HepG2 (cell line): Measurements from ENCODE around the gene SYNJ2. TPM values are rescaled to one million over a fixed set of nuclear protein-coding genes. Genes with fewer than 3 reads are reported as not detected.
A peak's percentile ranks its signal among the peaks of the same experiment; 100 is the strongest.

Source experiments
- ATAC-seq: fragments of 200-7000 bp; cut with Tn5 transposase; 3 replicates; pipeline ENCODE4 v1.9.1; 2020; ENCODE audit warnings: mild to moderate bottlenecking, moderate library complexity
- BruUV-seq: library from RNA; stranded (reverse); fragments of 400-500 nt; replicated peaks from 2 replicates; lab custom pipeline; 2021; lab: Mats Ljungman, UMichigan
- CTCF ChIA-PET: fragments of 300-600 bp; formaldehyde crosslinking; extraction: SDS; loops from one replicate; lab custom pipeline; 2021; ENCODE audit warnings: low total read pairs, inconsistent platforms, low intra/inter-chr PET ratio; lab: Yijun Ruan, JAX
- POLR2A ChIA-PET: fragments of 350-600 bp; sonication (Branson Sonifier 250); formaldehyde crosslinking; loops from one replicate; lab custom pipeline; 2020; ENCODE audit warnings: antibody characterized with exemption, inconsistent platforms; lab: Yijun Ruan, JAX
- DNase-seq: peaks from one replicate; pipeline ENCODE4 v3.0.0-alpha.2; 2015; ENCODE audit warnings: low spot score
- FAIRE-seq: peaks from 3 replicates; lab custom pipeline; 2011; peaks lifted over from hg19 to GRCh38; lab: Jason Lieb, UNC
- H2AFZ ChIP-seq: one replicate; pipeline ENCODE4 v1.6.1; 2011; ENCODE audit warnings: low read length, inconsistent platforms
- H3K27ac ChIP-seq: fragments of 300-600 bp; 3 replicates; pipeline ENCODE4 v1.8.0; 2011; ENCODE audit warnings: mixed run types, mild to moderate bottlenecking, mixed read lengths, low read length, inconsistent platforms; ENCODE audit not compliant: insufficient read depth; ENCODE audit errors: extremely low read length
- H3K27me3 ChIP-seq, 2 experiments: fragments of 200-600 bp in 1 of 2; 2 replicates in 1 of 2; 3 replicates in 1 of 2; pipeline versions ENCODE4 v1.6.0 to v1.8.0; 2011; ENCODE audit warnings: low read length in 2 of 2, mild to moderate bottlenecking in 2 of 2, moderate library complexity in 2 of 2, inconsistent platforms in 1 of 2; ENCODE audit not compliant: insufficient read depth in 2 of 2, control insufficient read depth in 1 of 2
- H3K36me3 ChIP-seq, 2 experiments: fragments of 200-600 bp in 1 of 2; replicated peaks in 1 of 2; 2 replicates in 1 of 2; 3 replicates in 1 of 2; pipeline versions ENCODE4 v1.5.1 to v1.8.0; 2011; ENCODE audit warnings: low read length in 2 of 2, inconsistent platforms in 1 of 2; ENCODE audit not compliant: insufficient read depth in 2 of 2, control insufficient read depth in 1 of 2
- H3K4me1 ChIP-seq: 2 replicates; pipeline ENCODE4 v1.5.1; 2012; ENCODE audit warnings: low read length, inconsistent platforms; ENCODE audit not compliant: insufficient read depth
- H3K4me2 ChIP-seq: 2 replicates; pipeline ENCODE4 v1.6.0; 2011; ENCODE audit warnings: low read depth, low read length, inconsistent platforms
- H3K4me3 ChIP-seq, 3 experiments: fragments of 200-600 bp in 1 of 3; sonication (generic), shearing (Covaris generic) in 1 of 3; replicated peaks in 1 of 3; 2 replicates each; pipeline ENCODE4 v1.5.1; 2011 to 2016; ENCODE audit warnings: low read length in 3 of 3, inconsistent platforms in 2 of 3, low read depth in 2 of 3, mild to moderate bottlenecking in 2 of 3, control low read depth in 1 of 3, mixed read lengths in 1 of 3; ENCODE audit not compliant: insufficient read depth in 1 of 3
- H3K79me2 ChIP-seq: one replicate; pipeline ENCODE4 v1.6.1; 2011; ENCODE audit warnings: low read length, inconsistent platforms; ENCODE audit not compliant: insufficient read depth
- H3K9ac ChIP-seq: 2 replicates; pipeline ENCODE4 v1.6.0; 2011; ENCODE audit warnings: mild to moderate bottlenecking, low read depth, low read length, inconsistent platforms; ENCODE audit not compliant: insufficient read depth
- H3K9me3 ChIP-seq: 2 replicates; pipeline ENCODE4 v1.5.1; 2012; ENCODE audit warnings: mild to moderate bottlenecking, low read length
- H4K20me1 ChIP-seq: 2 replicates; pipeline ENCODE4 v1.6.0; 2011; ENCODE audit warnings: inconsistent platforms, mild to moderate bottlenecking, low read length, moderate library complexity; ENCODE audit not compliant: insufficient read depth
- ADNP ChIP-seq: sonication (generic); formaldehyde crosslinking; IDR thresholded peaks from 2 replicates; pipeline ENCODE4 v1.4.0; 2020; ENCODE audit warnings: missing genetic modification reagents
- CCDC6 ChIP-seq: sonication (generic); formaldehyde crosslinking; IDR thresholded peaks from 2 replicates; pipeline ENCODE4 v1.8.1; 2022; ENCODE audit warnings: mild to moderate bottlenecking, missing genetic modification reagents, moderate library complexity
- DMTF1 ChIP-seq: sonication (generic); formaldehyde crosslinking; IDR thresholded peaks from 2 replicates; pipeline ENCODE4 v1.4.0; 2020; ENCODE audit warnings: mild to moderate bottlenecking, missing genetic modification reagents
- FOXO1 ChIP-seq: sonication (generic); formaldehyde crosslinking; IDR thresholded peaks from 2 replicates; pipeline ENCODE4 v1.4.0; 2020; ENCODE audit warnings: missing genetic modification reagents
- HMGXB4 ChIP-seq, 2 experiments: sonication (generic) in 1 of 2; formaldehyde crosslinking in 1 of 2; IDR thresholded peaks; 2 replicates each; pipeline versions ENCODE4 v1.4.0 to v1.6.1; 2018 to 2020; ENCODE audit warnings: missing genetic modification reagents in 2 of 2, borderline replicate concordance in 1 of 2, low read depth in 1 of 2, mild to moderate bottlenecking in 1 of 2, missing biosample characterization in 1 of 2
- HNF4G ChIP-seq, 2 experiments: sonication (generic) in 1 of 2; formaldehyde crosslinking in 1 of 2; IDR thresholded peaks; 2 replicates each; pipeline versions ENCODE4 v1.4.0 to v1.6.1; 2011 to 2020; ENCODE audit warnings: borderline replicate concordance in 2 of 2, low read depth in 2 of 2, mild to moderate bottlenecking in 2 of 2, low read length in 1 of 2, missing genetic modification reagents in 1 of 2, moderate library complexity in 1 of 2
- KDM4B ChIP-seq: sonication (generic); formaldehyde crosslinking; IDR thresholded peaks from 2 replicates; pipeline ENCODE4 v1.4.0; 2020; ENCODE audit warnings: missing genetic modification reagents
- REL ChIP-seq: sonication (generic); formaldehyde crosslinking; conservative IDR thresholded peaks from 2 replicates; pipeline ENCODE4 v1.8.0; 2022; ENCODE audit warnings: mild to moderate bottlenecking, missing genetic modification reagents, moderate library complexity
- RELA ChIP-seq: sonication (generic); formaldehyde crosslinking; IDR thresholded peaks from 2 replicates; pipeline ENCODE4 v1.4.0; 2020; ENCODE audit warnings: missing genetic modification reagents
- SP5 ChIP-seq: IDR thresholded peaks from 2 replicates; pipeline ENCODE4 v1.6.1; 2016; ENCODE audit warnings: low read depth, borderline replicate concordance
- ZNF121 ChIP-seq: sonication (generic); formaldehyde crosslinking; IDR thresholded peaks from 2 replicates; pipeline ENCODE4 v1.5.0; 2020; ENCODE audit warnings: mild to moderate bottlenecking, missing genetic modification reagents
- ZNF280D ChIP-seq: sonication (generic); formaldehyde crosslinking; IDR thresholded peaks from 2 replicates; pipeline ENCODE4 v1.5.1; 2020; ENCODE audit warnings: mild to moderate bottlenecking, missing genetic modification reagents
- ZNF3 ChIP-seq: IDR thresholded peaks from 2 replicates; pipeline ENCODE4 v1.7.0; 2017; ENCODE audit warnings: inconsistent platforms
- ZNF510 ChIP-seq: sonication (generic); formaldehyde crosslinking; IDR thresholded peaks from 2 replicates; pipeline ENCODE4 v1.4.0; 2020; ENCODE audit warnings: low read depth, mild to moderate bottlenecking, missing genetic modification reagents
- ZNF619 ChIP-seq: sonication (generic); formaldehyde crosslinking; IDR thresholded peaks from 2 replicates; pipeline ENCODE4 v1.4.0; 2020; ENCODE audit warnings: mild to moderate bottlenecking, missing genetic modification reagents
- ZNF841 ChIP-seq: sonication (generic); formaldehyde crosslinking; IDR thresholded peaks from 2 replicates; pipeline ENCODE4 v1.8.1; 2023; ENCODE audit warnings: missing genetic modification reagents, borderline replicate concordance
- WGBS: methylation state at CpG from one replicate; pipeline ENCODE4 v1.1.6; 2017; ENCODE audit warnings: low lambda C conversion rate; 5-methylcytosine and 5-hydroxymethylcytosine counted together
- in situ Hi-C: cut with HindIII; loops from 2 replicates; pipeline ENCODE4 v1.10.0; 2017; ENCODE audit warnings: low pct_unique_long_range_greater_than_20kb; ENCODE audit not compliant: extremely low pct_ligation_motif_present
- intact Hi-C: fragments of 100-400 bp; cut with micrococcal nuclease; formaldehyde crosslinking; loops from one replicate; pipeline ENCODE4 v1.10.0; 2022; ENCODE audit not compliant: unreplicated experiment
- polyA plus RNA-seq, 8 experiments: library from polyadenylated mRNA; depleted of rRNA in 3 of 8; stranded (reverse) in 7 of 8; unstranded in 1 of 8; fragments of >200 nt; fragmentation: Illumina TruSeq in 4 of 8; extraction: Trizol in 4 of 8; gene quantifications; 2 replicates each; pipeline versions ENCODE4 v1.2.1 to v1.2.3, GENCODE V29; 2011 to 2016; ENCODE audit warnings: low read depth in 4 of 8, missing spikeins in 1 of 8, mixed read lengths in 1 of 8; ENCODE audit not compliant: insufficient read depth in 1 of 8
- total RNA-seq, 5 experiments: library from RNA; depleted of rRNA; stranded (reverse); fragments of >200 nt; fragmentation: Illumina TruSeq; extraction: Trizol; gene quantifications; 2 replicates each; pipeline ENCODE4 v1.2.3, GENCODE V29; 2016; ENCODE audit warnings: low read depth in 1 of 5

SYNJ2 gene
- total and polyA plus RNA-seq, 2 of the 13 experiments (the other 11 are each of a cell fraction or from before 2014, with no cell fraction given) = 39.1 to 57.6 TPM

- no TSS peak for BruUV-seq
- FAIRE-seq = no peak
- no peak for ATAC-seq
- peaks cover 13 to 21% of the 10 kb centered on the region in 2 experiments for H3K36me3 ChIP-seq
- no peak overlapping the region for H3K4me3 ChIP-seq
- H3K79me2 ChIP-seq = peaks cover 87% of the 10 kb centered on the region
- H3K27ac ChIP-seq = peak overlapping the region; percentile 99
- ChIA-PET POLR2A (interaction anchor here (3.4 to 11.3 kb wide), 3 partner anchors 10 to 26 kb away, joined by 23 to 345 read pairs (median 93); partner anchors contain the start of gene SYNJ2), CTCF (no interaction called here)
- H3K4me2 ChIP-seq = no peak overlapping the region
- H3K9ac ChIP-seq = peak overlapping the region; percentile 86
- in situ Hi-C loops = no loop called here
- no peak for DNase-seq
- WGBS = 97% methylated on average over 6 of the region's 6 CpGs
- no peaks in the 10 kb centered on the region for H3K9me3 ChIP-seq
- peaks cover 99% of the 10 kb centered on the region for H3K4me1 ChIP-seq
- H4K20me1 ChIP-seq = no peaks in the 10 kb centered on the region
- H3K27me3 ChIP-seq = no peaks in the 10 kb centered on the region
- intact Hi-C loops = loop anchor here (2.0 kb wide), 1 partner anchor 63 kb away; no protein-coding TSS in a partner anchor
- no peak overlapping the region for H2AFZ ChIP-seq
- TF ChIP-seq ZNF619 (CRISPR knock-in tag) (0 out of 2 replicates have a peak, but pooled peaks have one; percentile 20), RELA (CRISPR knock-in tag) (no peak), KDM4B (CRISPR knock-in tag) (no peak), ZNF841 (CRISPR knock-in tag) (no peak), REL (peak; percentile 11; the same call in 1 of the 2 replicates), ZNF280D (peak; percentile 12; the same call in 1 of the 2 replicates), CCDC6 (CRISPR knock-in tag) (no peak), FOXO1 (0 out of 2 replicates have a peak, but pooled peaks have one; percentile 14), ZNF3 (CRISPR knock-in tag) (0 out of 2 replicates have a peak, but pooled peaks have one; percentile 21), ADNP (CRISPR knock-in tag) (0 out of 2 replicates have a peak, but pooled peaks have one; percentile 15), ZNF510 (CRISPR knock-in tag) (no peak), HMGXB4 (CRISPR knock-in tag; IDR thresholded peaks at IDR 0.05; ENCODE audit: borderline replicate concordance in 1 of 2, low read depth in 1 of 2) (0 out of 4 replicates have a peak, but pooled peaks of 1 of the 2 experiments have one; percentile 3), ZNF121 (peak; percentile 77; the same call in 1 of the 2 replicates), HNF4G (IDR thresholded peaks at IDR 0.05; ENCODE audit: borderline replicate concordance, low read depth, low read length) (no peak), HNF4G (CRISPR knock-in tag; IDR thresholded peaks at IDR 0.05; ENCODE audit: borderline replicate concordance, low read depth) (0 out of 2 replicates have a peak, but pooled peaks have one; percentile 11), SP5 (CRISPR knock-in tag) (no peak), DMTF1 (no peak)
Observed at GRCh38 chr6:158009935-158010585, 28.4 kb downstream of the SYNJ2 start.
